GM19452 (cell line): Measurements from ENCODE around the gene SLIT3.

Source experiments
- ATAC-seq: cut with Tn5 transposase; IDR thresholded peaks from one replicate; pipeline ENCODE4 v1.9.1; 2021; ENCODE audit not compliant: unreplicated experiment

Gene SLIT3

GRCh38 chr5:168847511-168848073, 453.3 kb downstream of the SLIT3 start:
- no peak for ATAC-seq

DNA sequence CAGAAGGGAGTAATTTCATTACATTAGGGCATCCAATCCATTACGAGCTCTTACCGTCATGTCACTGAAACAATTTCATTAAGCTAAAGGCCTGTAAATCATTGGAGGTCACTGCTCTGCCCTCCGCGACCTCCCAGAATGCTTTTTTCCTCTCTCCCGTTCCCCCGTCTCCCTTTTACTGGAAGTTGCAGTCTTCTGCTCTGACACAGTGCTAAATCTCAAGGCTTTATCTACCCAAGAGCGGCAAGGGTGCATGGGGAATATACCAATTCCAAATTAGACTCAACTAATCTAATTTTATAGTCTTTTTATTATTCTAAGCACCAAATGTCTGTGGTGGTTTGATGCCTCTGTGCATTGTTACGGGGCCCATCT, 456.0 kb downstream of the SLIT3 start:
- no peak for ATAC-seq

DNA sequence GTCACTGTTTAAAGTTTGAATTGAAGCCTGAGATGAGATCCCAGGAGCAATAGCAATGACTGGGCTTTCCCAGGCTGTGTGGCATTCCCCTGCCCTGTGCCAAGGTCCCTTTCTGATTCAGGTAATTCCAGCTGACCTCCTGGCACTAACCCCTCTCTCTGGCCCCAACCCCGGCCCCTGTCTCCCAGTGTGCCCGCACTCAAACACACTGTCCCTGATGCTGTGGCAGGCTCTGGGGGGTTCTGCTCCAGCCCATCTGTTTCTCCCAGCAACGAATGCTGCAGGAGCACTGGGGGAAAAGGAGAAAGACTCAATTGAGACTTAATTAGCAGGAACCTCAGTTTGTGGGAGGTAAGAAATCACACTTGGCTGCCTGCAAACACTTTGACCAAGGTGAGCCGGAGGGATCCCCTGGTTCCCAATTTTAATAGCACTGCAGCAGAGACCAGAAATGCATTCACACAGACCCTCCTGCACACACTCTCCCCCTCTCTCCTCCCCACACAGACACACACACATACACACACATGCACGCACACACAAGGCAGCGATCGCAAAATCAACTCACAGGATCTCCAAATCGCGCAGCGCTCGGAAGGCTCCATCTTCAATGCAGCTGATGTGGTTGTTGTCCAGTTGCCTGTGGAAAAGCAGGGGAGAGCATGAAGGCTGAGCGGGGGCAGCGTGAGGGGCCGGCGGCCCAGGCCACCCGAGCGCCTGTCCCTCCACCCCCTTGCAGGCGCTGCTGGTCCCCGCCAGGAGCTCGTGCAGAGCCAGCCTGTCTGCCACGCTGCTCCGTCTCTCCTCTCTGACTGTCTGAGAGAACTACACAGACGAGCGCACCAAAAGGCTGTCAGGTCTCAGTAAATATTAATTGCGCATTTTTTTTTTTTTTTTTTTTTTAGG, 456.7 kb downstream of the SLIT3 start:
- ATAC-seq, result no peak

DNA sequence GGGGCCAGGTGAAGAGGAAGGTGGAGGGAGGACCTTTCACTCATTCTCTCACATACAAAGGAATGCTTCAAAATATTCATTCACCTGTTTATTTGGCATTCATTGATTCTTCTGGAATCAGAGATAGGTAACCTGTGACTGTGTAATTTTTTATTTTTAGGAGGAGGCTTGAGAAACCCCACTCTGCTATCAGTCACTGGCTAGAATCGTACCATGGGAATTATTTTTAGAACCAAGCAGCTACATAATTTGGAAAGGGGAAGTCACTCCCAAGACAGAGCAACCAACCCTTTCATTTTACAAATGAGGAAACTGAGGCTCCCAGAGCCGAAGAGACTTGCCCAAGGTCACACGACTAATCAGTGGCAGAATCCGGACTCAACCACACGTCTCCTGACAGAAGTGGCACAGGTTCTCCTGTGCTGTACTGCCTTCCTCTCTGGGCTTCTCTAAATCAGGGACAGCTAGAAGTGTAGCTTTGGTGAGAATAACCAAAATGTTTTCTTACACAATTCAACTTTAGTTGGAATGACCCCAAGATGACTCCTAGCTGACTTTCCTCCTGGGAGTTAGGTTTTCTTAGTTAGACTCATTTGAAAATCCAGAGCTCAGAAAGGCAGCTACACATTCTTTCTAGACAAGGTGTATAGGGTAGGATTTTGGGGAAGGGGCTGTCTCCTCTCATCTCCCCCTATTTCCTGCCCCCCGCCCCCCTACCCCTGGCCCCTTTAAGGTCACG, 457.5 kb downstream of the SLIT3 start:
- no peak for ATAC-seq

- no peak for ATAC-seq
Observed at GRCh38 chr5:168842571-168843205, 458.3 kb downstream of the SLIT3 start.

GRCh38 chr5:168837852-168838251, 463.1 kb downstream of the SLIT3 start:
- no peak for ATAC-seq

GRCh38 chr5:168836603-168837231, 464.2 kb downstream of the SLIT3 start:
- ATAC-seq, result no peak

DNA sequence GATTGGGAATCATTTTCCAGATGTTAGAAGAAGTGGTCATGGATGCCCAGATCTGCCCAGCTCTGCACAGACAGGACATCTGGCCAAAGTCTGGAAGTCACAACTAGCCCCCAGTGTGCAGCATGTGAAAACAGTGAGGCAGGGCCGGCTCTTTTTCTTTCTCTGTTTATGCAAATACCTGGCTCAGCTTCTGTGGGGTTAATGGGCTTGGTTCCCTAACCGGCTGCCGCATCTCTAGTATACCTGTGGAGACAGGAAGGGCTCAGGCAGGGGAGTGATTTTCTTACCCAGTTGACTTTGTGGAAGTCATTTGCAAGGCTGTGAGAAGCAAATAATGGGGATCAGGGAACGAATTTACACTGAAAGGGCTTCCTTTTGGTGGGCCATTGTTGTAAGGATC, 467.0 kb downstream of the SLIT3 start:
- no peak for ATAC-seq

DNA sequence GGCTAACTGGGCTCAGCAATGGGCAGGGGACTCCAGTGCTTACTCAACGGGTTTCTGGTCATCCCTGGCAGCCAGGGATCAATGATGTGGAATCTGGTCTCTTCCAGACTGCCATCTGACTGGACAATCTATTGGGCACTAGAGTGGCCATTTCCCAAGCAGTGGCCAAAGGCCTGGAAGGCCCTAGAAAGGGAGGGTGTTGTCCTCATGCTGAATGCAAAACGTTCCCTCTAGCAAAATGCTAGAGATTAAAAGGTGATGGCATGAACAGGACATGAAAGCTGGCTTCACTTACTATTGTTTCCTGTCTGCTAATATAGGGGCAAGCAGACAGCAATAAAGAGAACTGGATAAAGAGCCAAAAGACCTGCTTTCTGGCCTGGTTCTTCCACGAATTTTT, 467.6 kb downstream of the SLIT3 start:
- ATAC-seq, result no peak

GRCh38 chr5:168832308-168832707, 468.6 kb downstream of the SLIT3 start:
- no peak for ATAC-seq

DNA sequence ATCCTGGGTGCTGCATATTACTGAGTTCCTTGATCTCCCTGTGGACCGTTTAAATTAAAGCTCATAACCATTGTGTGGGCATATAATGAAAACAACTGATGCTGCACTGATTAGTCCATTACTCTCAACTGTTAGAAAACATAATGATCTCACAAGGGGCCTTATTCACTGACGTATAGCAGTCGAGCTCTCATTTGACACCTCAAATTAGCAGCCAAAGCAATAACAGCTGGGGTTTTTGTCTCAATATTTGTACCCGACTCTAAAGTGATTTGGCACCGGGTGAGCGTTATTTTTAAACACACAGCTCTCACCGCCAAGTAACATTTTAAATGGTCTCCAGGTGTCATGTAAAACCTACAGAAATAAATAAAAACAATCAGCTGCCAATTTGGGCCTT, 469.6 kb downstream of the SLIT3 start:
- ATAC-seq, result no peak

DNA sequence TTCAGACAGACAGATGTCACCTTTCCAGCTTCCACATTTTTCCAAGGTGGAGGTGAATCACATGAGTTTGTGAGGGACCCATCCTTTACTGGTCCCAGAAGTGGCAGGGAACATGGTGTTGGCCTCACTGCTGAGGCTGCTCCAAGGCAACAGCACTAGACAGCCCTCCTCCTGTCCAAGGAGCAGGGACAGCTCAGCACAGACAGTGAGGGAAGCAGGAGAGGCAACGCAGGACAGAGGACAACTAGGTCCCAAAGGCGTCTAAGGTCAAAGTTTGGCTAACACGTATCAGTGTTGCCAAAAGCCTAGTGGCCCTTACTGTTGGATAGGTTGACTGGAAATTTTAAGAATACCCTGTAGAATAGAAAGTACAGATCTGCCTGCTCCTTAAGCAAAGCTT, 470.1 kb downstream of the SLIT3 start:
- ATAC-seq, result no peak

- no peak for ATAC-seq
Observed at GRCh38 chr5:168829922-168830417, 471.0 kb downstream of the SLIT3 start.

DNA sequence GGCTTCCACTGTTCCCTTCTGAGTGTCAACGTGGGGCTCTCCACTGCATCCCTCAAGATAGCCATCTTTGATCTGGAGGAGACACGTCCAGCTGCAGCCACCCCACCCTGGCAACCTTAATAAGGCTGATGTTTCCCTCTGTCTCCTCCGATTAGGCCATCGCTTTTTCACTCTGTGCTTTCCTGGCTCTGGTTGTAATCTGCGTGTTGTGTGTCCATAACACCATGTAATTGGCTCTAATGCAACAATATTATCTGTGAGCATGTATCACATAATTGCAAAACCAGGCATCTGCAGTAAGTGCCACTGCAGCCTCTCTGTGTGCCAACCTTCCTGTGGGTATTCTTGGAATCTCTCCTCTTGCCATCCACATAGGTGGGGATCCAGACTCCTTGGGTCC, 471.9 kb downstream of the SLIT3 start:
- no peak for ATAC-seq

DNA sequence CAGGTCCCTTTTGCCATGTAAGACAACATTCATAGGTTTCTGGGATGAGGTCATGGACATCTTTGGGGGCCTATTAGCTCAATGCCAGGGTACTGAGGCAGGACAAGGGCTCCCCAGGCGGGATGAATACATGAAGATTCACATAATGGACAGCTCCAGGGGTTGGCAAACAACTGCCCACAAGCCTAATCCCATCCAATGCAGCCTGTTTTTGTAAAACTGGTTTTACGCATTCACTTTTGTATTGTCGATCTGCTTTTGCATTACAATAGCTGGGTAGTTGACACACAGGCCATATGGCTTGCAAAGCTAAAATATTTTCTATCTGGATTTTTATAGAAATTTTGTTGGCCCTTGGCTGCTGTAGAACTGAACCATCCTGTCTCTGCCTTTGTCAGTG, 473.3 kb downstream of the SLIT3 start:
- ATAC-seq, result no peak

DNA sequence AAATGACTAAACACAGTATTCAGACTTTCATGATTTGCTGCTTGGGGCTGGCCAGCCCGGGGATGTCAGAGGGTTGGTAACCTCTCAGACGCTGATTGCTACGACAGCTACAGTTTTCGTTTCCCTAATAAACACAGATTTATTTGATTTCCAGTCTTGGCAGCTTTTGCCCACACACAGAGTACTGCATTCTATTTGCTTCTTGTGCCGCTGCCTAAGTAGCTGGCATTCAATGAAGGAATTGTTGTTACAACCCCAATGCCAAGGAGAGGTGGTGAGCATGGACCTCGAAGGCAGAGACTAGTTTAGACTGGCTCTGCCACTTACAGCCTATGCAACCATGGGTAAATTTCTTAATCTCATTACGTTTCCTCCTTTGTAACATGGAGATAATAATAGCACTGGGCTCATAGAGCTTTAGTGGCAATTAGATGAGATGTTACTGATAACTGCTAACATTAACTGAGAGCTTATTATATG, 474.7 kb downstream of the SLIT3 start:
- ATAC-seq, result no peak

DNA sequence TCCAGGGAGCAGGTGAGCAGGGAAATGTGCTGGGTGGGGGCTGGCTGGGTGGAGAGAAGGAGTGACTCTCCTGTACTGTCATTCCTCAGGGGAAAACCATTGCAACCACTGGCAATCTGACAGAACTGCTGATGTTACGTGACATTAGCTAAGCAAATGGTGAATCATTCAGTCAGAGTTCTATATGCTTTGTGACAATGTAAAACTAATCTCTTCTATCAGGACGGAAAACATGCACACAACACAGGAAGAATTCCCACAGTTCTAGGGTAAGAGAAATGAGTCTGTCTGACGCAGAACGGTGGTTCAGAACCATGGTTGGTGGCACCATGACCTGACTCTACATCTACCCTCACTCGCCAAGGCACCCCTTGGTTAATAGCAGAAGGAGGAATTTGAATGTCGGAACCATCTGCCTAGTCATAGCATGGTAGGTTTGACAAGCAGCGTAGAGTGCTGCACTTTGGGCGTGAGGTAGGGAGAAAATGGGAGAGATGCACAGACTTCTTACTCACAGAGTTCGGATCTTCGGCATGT, 478.1 kb downstream of the SLIT3 start:
- no peak for ATAC-seq

GRCh38 chr5:168822248-168822744, 478.6 kb downstream of the SLIT3 start:
- ATAC-seq, result no peak

- ATAC-seq, result no peak
Observed at GRCh38 chr5:168820874-168821273, 480.1 kb downstream of the SLIT3 start.

DNA sequence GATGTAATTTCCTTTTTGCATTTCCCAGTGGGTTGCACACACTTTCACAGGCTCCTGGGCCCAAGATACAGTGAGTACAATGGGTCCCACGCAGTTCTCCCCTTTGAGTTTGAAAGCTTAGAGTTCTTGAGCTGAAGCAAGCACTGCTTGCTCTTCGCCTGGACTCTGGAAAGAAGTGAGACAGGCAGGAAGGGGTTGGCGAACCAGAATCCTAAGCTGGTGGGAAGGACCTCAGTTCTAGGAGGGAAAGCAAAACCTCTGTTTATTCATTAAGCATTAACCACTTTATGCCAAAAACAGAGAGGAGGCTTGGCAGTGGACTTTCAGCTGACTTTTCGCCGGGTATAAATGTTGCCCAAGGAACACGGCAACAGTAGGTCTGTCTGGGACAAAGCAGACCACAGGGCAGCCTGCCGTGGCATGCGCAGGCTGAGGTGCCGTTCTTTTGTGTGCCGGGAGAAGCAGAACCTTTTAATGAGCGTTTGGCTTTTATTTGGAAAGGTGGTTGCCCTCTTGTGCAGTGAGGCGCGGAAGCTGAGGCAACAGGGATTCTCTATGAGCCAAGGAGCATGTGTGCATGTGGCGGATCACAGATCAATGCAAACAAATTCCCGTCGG, 481.8 kb downstream of the SLIT3 start:
- ATAC-seq, result no peak
